HG02852 (cell line): ENCODE data around the gene NCAPH2.
"Not testable (repeated sequence)": the region's sequence is repeated elsewhere in the genome, so short reads cannot be mapped to it uniquely, and the experiment has no call there.

Source experiments
- ATAC-seq: cut with Tn5 transposase; IDR thresholded peaks from one replicate; pipeline ENCODE4 v1.9.1; 2021; ENCODE audit warnings: mild to moderate bottlenecking, moderate library complexity; ENCODE audit not compliant: unreplicated experiment

The NCAPH2 gene

DNA sequence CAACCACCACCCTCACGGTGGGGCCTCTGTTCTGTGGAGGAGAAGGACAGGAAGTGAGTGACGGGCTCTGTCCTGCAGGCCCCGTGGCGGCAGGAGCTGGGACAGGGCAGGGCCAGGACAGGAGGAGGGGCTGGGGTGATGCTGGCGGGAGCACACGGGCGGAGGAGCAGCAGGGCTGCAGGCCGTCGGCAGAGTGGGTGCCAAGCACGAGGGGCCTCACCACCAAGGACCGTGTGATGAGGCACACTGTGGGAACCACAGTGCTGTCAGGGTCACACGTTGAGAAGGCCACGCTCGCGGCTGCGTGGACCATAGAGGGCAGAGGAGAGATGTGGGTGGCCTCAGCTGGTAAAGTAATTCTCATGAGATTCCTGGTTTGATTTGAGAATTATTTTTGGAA lies 8.9 kb downstream of the NCAPH2 start:
- ATAC-seq, result no peak

- ATAC-seq, result no peak
These were observed 9.7 kb downstream of the NCAPH2 start for GRCh38 chr22:50517495-50518260.

- ATAC-seq, result no peak
These were observed 10.6 kb downstream of the NCAPH2 start for GRCh38 chr22:50518606-50519005.

GRCh38 chr22:50519151-50519550 lies 11.1 kb downstream of the NCAPH2 start:
- ATAC-seq, result no peak

DNA sequence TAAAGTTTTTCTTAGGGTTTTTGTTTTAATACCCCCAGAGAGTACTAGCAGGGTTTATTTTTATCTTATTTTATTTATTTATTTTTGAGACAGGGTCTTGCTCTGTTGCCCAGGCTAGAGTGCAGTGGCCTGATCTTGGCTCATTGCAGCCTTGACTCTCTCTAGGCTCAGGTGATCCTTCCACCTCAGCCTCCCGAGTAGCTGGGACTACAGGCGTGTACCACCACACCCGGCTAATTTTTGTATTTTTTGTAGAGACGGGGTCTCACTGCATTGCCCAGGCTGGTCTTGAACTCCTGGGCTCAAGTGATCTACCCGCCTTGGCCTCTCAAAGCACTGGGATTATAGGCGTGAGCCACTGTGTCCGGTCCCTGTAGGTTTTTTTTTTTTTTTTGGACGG lies 12.2 kb downstream of the NCAPH2 start:
- not testable (repeated sequence) for ATAC-seq

DNA sequence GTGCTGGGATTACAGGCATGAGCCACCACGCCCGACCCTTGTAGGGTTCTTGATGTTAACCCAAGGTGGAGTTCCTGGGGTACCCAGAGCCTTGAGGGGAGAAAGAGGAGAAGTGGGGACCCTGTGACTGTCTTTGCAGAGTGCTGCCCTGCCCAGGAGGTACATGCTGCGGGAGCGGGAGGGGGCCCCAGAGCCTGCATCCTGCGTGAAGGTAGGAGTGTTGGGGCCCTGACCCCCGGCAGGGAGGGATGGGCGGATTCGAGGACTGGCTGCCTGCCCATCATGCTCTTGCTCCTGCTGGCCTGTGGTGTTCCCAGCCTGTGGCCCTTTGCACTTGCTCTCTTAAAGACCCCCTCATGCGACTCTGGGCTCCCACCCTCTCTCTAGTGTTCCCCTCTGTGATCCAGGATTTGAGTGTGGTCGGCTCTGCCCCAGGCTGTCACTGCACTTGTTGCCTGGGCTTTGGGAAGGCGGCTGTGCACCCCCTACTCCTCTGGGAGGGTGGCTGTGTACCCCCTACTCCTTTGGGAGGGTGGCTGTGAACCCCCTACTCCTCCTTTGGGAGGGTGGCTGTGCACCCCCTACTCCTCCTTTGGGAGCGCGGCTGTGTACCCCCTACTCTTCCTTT lies 12.9 kb downstream of the NCAPH2 start:
- ATAC-seq, result no peak

- no peak for ATAC-seq
These were observed 13.7 kb downstream of the NCAPH2 start for GRCh38 chr22:50521710-50522109.

DNA sequence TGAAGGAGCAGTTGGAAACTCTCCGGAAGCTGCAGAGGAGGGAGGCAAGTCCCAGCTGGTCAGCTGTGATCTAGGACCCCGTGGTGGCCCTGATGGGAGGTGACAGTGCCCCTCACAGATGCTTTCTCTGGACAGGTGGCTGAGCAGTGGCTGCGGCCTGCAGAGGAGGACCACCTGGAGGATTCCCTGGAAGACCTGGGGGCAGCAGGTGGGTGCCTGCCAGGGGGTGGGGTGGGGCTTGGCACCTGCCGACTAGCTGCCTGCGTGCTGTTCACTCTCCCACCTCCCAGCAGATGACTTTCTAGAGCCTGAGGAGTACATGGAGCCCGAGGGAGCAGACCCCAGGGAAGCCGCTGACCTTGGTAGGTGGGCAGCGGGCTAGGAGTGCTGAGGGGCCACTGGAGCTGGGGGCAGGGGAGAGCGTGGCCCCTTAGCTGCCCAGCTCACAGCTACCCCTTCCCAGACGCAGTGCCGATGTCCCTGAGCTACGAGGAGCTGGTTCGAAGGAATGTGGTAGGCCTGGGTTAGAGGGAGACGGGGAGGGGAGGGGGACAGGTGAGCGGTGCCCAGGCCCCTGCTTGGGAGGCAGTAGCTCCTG lies 14.3 kb downstream of the NCAPH2 start:
- no peak for ATAC-seq

- no peak for ATAC-seq
These were observed 14.9 kb downstream of the NCAPH2 start for GRCh38 chr22:50522806-50523438.

- ATAC-seq, result no peak
These were observed 15.4 kb downstream of the NCAPH2 start for GRCh38 chr22:50523458-50523805.

DNA sequence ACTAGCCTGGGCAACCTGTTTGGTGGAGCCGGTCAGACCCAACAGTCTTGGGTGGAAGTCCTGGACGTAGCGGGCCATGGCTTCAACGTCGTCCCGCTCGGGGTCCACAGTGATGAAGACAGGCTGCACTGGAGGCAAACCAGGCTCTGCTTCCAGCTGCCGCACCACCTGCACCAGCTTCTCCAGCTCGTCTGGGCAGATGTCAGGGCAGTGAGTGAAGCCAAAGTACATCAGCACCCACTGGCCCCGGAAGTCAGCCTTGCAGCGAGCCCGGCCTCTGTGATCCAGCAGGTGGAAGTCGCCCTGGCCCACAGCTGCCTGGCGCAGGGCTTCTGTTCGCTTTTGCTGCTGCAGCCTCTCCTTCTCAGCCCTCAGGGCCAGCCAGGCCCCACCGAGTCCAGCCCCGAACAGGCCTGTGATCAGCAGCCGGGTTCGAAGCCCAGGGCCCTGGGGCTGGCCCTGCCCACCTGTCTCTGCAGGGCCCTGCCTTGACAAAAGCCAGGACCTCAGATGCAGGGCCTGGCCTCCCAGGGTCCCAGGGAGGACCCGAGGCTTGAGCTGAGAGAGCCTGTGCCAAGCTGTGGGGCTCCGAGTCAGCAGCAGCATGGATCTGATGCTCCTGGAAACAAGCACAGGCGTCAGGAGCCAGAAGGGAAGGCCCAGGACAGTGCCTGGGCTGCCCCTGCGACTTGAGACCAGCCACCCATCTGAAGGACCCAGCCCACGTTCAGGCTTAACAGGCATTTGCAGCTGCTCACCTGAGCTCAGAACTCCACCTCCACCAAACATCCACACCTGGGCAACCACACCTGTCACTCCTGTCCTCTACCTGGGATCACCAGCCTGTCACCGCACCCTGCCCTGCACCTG lies 16.0 kb downstream of the NCAPH2 start:
- no peak for ATAC-seq

DNA sequence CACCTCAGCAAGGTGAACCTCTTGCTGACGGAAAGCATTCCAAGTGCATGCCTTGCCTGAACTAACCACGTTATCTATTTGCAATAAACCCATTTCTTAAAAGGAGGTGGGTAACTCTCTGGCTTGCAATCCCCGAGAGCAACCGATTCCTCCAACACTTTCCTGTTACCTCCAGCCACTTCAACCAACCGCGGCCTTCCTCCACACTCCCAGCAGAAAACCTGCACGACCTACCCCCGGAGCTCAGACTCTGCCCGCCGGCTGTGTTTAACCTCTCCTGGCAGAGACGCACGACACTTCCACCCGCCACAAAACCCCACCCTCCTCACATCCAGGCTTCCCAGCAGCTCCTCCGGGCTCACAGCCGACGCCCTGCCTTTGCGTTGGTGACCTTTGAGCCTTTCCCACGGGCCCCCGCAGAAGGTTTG lies 16.7 kb downstream of the NCAPH2 start:
- ATAC-seq, result no peak

- peak; percentile 41 for ATAC-seq
These were observed 17.3 kb downstream of the NCAPH2 start, which contains the start of gene SCO2 for GRCh38 chr22:50525104-50525857. Gene SCO2, minus strand, starts transcription at chr22:50525598. Its CDS starts 1,187 bp downstream, at chr22:50524411.

DNA sequence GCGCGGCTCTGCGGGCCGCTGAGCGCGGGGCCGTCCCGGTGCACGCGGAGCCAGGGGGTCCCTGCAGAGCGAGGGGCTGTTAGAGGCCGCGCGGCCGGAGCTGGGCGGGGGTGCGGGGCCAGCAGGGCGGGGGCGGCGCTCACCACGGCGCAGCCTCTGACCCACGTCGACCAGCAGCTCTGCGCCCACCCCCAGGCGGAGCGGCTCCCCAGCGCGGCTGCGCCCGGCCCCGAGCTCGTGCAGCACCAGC lies 17.8 kb downstream of the NCAPH2 start:
- ATAC-seq, result peak; percentile 16

- ATAC-seq, result peak; percentile 23
These were observed 18.2 kb downstream of the NCAPH2 start for GRCh38 chr22:50526108-50526833.

DNA sequence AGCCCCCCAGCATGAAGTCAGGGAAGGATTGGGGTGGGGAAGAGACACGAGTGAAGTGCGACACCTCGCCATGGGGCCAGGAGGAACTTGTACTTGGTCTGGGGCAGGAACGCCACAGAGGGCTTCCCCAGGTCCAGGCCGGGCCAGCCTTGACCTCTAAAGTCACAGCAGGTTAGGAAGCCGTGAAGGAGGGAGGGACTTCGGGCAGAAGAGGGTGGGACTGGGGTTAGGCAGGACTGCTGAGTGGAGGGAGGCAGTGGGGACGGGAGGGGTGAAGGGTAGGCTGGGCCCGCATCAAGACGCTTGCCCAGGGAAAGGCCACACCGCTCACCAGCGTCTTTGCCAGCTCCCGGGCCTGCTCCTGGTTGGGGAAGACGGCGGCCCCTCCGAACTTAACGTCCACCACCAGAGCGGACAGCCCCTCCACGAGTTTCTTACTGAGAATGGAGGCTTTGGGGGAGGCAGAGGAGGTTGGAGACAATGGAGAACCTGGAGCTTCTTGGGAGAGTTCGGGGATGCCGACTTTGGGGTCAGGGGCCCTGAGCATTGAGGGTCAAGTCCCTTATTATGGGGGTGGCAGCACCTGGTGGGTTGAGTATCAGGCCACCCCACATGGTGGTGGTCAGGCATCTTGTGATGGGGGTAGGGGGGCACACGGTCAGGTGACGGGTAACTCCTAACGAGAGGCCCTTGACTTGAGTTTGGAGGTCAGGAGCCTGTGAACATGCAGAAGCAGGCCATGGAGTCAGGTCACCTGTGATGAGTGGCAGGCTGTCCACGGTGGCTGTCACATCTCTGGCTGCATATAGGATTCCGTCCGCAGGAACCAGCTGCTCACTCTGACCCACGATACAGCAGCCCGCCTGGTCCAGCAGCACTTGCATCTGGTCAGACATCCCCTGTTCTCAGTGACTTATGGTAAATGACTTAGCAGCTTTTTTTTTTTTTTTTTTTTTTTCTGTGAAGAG lies 19.1 kb downstream of the NCAPH2 start:
- no peak for ATAC-seq

GRCh38 chr22:50527921-50528681 lies 20.1 kb downstream of the NCAPH2 start:
- ATAC-seq, result no peak
